Liver (tissue), 2 donors: ENCODE measurements around the gene CBLC.

ENCODE experiments used
- CTCF ChIP-seq: fragments of 150-350 bp; IDR thresholded peaks from 2 replicates; pipeline ENCODE4 v1.5.1; 2017; ENCODE audit warnings: improper control_type of control experiment, low read depth, low read length; ENCODE audit not compliant: missing input control
- TF ChIP-seq, protein P1 (sequence below): IDR thresholded peaks from 2 replicates; pipeline ENCODE4 v1.6.1; 2016; ENCODE audit warnings: antibody characterized with exemption
- donor health status: healthy.

GRCh38 chr19:44789943-44790483, 12.3 kb downstream of the CBLC start:
- TF ChIP-seq, protein P1, sequence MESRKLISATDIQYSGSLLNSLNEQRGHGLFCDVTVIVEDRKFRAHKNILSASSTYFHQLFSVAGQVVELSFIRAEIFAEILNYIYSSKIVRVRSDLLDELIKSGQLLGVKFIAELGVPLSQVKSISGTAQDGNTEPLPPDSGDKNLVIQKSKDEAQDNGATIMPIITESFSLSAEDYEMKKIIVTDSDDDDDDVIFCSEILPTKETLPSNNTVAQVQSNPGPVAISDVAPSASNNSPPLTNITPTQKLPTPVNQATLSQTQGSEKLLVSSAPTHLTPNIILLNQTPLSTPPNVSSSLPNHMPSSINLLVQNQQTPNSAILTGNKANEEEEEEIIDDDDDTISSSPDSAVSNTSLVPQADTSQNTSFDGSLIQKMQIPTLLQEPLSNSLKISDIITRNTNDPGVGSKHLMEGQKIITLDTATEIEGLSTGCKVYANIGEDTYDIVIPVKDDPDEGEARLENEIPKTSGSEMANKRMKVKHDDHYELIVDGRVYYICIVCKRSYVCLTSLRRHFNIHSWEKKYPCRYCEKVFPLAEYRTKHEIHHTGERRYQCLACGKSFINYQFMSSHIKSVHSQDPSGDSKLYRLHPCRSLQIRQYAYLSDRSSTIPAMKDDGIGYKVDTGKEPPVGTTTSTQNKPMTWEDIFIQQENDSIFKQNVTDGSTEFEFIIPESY: no peak
- no peak for TF ChIP-seq CTCF
